ENCODE measurements around the gene ROR2.

The ROR2 gene

DNA sequence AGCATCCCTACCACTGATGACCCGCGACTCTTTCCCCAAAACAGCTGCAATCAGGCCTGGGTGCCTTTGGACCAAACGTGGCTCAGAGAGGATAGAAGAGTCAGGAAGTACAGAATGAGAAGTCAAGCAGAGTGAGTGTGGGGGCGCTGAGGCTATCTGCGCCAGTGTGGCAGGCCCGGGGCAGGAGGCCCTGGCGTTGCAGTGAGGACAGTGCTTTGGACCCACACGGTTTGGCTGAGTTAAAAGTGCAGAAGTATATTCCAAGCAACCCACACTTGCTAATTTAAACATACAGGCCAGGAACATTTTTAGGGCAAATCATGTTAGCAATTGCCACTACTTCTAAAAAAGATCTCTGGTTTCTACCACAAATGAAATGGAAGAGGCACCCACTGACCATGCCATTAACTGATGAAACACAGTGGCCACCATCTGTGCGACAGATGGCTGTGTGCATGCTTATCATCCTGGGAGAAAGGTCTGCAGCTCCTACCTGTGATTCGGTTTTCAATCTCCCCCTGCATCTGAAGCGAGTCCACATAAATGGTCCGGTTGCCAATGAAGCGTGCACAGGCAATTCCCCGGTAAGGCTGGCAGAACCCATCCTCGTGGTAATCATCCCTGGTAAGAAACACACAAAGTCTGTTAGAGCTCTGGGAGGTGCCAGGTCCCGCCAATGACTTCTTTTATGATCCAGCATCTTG is 213.0 kb downstream of the ROR2 start:
- DNase-seq (ENCODE audit: low read depth), result no peak

DNA sequence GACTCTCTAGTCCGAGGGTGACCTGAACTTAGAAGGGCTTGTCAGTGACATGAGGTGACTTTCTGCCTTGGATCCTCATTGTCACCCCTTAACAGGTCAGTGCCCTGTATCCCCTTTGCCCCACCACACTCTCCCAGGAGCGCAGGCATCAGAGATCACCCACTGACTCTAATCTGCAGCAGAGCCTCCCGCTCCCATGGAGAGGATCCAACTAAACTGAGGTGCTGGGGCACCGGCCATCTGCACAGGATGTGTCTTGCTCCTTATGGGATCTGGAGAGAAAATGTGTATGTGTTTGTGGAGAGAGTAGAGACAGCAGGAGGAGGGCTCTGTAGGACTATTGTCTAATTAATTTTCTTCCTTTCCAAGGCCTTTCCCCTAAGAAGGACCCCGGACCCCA is 213.7 kb downstream of the ROR2 start:
- no peak for DNase-seq (ENCODE audit: low read depth)

GRCh38 chr9:91735049-91735448 is 215.0 kb downstream of the ROR2 start:
- DNase-seq (ENCODE audit: low read depth), result no peak

- DNase-seq (ENCODE audit: low read depth), result peak; percentile 22
Observed at GRCh38 chr9:91734371-91734981, 215.6 kb downstream of the ROR2 start.

DNA sequence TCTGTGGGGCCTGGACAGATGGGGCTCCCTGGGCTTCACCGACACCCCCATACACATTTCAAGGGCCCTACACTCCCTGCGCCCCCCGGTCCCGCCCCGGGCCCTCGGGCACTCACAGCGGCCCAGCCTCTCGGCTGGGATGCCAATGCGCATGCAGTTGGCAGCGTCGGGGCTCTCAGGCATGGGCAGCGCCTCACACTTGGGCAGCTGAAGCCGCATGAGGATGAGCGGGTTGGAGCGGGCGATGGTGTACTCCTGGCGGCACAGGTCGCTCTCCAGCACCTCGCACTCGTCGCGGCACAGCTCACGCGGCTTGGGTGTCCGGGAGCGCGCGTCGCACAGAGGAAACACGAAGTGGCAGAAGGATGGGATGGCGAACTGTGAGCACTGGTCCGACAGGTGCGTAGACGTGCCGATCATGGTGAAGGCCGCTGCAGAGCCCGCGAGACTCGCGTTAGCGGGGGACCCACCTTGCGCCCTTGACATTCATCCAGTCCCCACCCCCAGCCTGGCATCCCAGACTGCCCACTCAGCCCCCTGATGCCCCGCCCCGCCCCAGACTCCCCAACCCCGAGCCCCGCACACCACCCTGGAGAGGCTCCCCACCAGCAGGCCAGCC is 216.9 kb downstream of the ROR2 start:
- DNase-seq (ENCODE audit: low read depth), result no peak

GRCh38 chr9:91732187-91733005 is 217.6 kb downstream of the ROR2 start:
- no peak for DNase-seq (ENCODE audit: low read depth)

DNA sequence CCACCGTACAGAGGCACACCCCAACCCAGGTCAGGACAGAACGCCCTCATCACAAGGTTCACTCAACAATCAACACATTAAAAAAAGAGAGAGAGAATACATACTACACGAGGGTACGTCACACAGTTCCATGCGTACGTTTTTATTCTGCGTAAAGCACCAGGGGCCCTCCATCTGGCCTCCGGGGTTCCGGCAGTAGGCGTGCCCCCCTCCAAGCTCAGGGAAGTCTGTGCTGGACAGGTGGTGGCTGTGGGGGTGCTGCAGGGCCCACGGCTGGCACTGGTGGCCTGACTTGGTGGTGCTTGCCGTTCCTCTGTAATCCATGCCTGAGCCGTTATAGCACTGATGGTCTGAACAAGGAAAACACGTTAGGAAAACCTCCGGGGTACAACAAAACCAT is 219.2 kb downstream of the ROR2 start:
- DNase-seq (ENCODE audit: low read depth), result no peak

- DNase-seq (ENCODE audit: low read depth), result no peak
Observed at GRCh38 chr9:91729558-91729842, 220.5 kb downstream of the ROR2 start.

DNA sequence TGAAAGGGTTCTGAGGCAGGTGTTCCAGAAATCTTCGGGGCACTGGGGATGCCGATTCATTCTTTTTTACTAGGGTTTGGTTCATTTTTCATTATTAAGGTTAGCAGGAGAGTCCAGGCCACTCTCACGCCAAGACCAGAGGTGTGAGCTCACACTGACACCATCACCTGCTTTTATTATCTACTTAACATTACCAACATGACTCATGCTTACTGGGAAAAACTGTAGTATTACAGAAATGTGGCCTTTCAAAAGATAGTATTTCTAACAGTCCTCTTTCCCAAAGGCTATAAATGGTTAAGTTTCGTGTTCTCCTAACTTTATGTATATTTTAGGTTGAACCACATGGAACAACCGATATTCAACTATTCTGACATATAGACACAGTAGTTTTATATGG is 222.1 kb downstream of the ROR2 start:
- DNase-seq (ENCODE audit: low read depth), result no peak

DNA sequence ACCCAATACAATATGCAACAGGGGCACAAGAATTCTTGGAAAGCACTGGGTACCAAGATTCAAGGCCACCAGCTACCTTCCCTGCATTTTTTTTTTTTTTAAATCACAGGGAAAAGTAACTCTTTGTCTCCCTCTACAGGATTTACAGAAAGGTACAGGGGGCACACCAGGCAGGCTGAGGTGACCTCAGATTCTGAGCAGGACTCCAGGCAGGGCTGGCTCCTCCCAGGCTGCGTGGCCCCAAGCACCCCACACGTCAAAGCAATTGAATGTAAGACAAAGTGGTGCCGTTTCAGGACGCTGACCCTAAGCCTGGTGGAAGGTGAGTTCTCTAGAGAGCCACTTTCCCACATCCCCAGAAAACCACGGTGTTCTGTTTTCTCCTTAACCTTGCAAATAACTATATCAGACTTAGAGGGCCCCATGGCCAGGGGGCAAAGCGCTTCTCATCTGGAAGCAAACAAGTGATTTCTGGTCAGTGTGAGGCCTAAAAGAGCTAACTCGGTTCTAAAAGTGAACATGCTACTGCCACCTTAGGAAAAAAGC is 222.6 kb downstream of the ROR2 start:
- no peak for DNase-seq (ENCODE audit: low read depth)

GRCh38 chr9:91726406-91727100 is 223.5 kb downstream of the ROR2 start:
- no peak for DNase-seq (ENCODE audit: low read depth)

DNA sequence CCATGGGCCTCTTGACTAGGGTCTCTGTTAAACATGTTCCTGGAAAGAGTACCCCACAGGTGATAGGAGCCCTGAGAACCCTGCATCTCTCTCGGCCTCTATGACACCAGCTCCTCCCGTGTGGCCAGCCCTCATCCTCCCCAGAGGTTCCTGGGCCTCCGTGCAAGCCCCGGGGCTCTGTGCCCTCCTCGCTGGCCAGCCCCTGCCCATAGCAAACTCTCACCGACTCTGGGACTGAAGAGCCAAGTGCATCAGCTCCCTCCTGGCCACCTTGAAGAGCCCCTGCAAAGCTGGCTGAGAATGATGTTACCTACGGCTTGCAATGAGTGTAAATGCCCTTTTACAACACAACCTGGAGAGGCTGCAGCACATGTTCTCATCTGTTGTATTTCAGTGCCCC is 224.4 kb downstream of the ROR2 start:
- DNase-seq (ENCODE audit: low read depth), result no peak

GRCh38 chr9:91724609-91725505 is 225.2 kb downstream of the ROR2 start:
- no peak for DNase-seq (ENCODE audit: low read depth)

DNA sequence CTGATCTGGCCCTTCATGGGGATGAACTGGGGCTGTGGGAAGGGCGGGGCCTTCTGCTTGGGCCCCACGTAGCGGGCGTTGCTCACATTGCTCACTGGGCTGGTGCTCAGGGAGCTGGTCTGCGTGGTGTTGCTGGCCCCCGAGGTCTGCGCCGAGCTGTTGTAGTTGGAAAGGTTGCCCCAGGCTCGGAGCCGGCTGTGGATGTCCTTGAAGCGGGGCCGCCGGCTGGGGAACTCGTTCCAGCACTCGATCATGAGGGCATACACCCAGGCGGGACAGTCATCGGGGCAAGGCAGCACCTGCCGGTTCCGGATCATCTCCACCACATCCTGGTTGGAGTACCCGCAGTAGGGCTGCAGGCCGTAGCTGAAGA is 226.0 kb downstream of the ROR2 start:
- DNase-seq (ENCODE audit: low read depth), result no peak

DNA sequence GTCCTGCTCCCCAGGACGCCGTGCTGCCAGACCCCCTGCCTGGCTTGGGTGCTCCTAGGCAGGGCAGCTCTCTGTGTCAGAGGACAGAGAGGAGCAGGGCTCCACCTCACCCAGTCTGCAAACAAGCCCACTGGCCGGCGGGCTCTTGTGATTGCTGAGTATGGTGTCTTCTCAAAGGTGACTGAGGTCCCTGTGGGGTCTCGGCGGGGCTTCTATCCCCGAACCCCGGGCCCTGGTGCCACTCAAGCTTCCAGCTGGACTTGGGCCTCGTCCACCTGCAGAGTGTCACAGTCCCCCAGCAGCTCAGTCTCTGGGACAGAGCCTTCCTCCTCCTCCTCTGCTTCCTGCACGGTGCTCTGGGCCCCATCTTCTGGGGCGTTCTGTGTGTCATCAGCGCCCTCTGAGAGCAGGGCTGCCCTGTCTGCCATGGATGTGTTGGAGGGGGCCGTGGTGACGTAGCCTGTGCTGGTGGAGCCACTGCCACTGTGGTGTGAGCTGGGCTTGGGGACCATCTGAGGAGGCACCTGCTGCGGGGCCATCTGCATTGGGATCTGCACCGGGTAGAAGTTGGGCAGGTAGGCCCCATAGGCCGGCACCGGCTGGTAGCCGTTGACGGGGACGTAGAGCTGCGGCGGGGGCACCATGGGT is 226.5 kb downstream of the ROR2 start:
- no peak for DNase-seq (ENCODE audit: low read depth)

- DNase-seq (ENCODE audit: low read depth), result no peak
Observed at GRCh38 chr9:91720751-91721705, 229.0 kb downstream of the ROR2 start.

- DNase-seq (ENCODE audit: low read depth), result no peak
Observed at GRCh38 chr9:91720313-91720712, 229.7 kb downstream of the ROR2 start.

GRCh38 chr9:91718071-91718470 is 232.0 kb downstream of the ROR2 start:
- DNase-seq (ENCODE audit: low read depth), result no peak

DNA sequence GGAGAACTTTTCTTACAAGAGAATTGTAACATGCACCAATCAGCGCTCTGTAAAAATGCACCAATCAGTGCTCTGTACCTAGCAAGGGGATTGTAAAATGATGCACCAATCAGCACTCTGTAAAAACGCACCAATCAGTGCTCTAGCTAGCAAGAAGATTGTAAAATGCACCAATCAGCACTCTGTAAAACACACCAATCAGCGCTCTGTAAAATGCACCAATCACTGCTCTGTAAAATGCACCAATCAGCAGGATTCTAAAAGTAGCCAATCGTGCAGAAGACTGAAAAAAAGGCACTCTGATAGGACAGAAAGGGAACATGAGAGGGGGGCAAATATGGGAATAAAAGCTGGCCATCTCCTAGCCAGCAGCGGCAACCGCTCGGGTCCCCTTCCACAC is 233.2 kb downstream of the ROR2 start:
- no peak for DNase-seq (ENCODE audit: low read depth)
